ENCODE measurements around the gene PTPRD.

DNA sequence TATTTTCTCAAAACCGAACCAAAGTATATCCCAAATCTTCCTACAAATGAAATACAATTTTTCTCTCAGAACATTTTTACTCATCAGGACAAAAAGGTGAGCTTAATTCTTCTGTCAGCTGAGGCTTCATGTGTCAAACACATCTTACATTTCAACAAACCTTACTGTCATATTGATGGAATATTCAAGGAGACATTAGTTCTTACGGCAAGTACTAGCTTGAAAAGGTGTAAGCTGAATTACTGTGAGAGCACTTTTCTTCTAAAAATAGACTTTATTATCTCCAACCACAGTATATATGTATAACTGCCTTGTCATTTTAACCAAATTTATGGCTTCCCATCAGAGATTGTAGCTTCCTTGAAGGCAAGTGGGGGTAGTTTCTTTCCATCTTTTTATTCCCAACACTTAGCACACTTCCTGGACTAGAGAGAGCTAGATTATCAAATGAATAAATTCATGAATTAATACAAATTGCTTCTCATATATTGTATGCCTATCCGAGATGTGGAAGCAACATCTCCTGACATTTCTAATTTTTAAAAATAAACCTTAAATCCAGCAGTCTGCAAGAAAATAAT, 1990.5 kb downstream of the PTPRD start:
- TF ChIP-seq NR2C2 (CRISPR knock-in tag; IDR thresholded peaks at IDR 0.05) = no peak
- TF ChIP-seq, protein P1, sequence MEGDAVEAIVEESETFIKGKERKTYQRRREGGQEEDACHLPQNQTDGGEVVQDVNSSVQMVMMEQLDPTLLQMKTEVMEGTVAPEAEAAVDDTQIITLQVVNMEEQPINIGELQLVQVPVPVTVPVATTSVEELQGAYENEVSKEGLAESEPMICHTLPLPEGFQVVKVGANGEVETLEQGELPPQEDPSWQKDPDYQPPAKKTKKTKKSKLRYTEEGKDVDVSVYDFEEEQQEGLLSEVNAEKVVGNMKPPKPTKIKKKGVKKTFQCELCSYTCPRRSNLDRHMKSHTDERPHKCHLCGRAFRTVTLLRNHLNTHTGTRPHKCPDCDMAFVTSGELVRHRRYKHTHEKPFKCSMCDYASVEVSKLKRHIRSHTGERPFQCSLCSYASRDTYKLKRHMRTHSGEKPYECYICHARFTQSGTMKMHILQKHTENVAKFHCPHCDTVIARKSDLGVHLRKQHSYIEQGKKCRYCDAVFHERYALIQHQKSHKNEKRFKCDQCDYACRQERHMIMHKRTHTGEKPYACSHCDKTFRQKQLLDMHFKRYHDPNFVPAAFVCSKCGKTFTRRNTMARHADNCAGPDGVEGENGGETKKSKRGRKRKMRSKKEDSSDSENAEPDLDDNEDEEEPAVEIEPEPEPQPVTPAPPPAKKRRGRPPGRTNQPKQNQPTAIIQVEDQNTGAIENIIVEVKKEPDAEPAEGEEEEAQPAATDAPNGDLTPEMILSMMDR (IDR thresholded peaks at IDR 0.05) = no peak
- TF ChIP-seq NR3C1 (CRISPR knock-in tag; conservative IDR thresholded peaks at IDR 0.05; ENCODE audit: low read depth) = no peak
- TF ChIP-seq ATF1 (CRISPR knock-in tag; IDR thresholded peaks at IDR 0.05) = no peak
- TF ChIP-seq, protein P2, sequence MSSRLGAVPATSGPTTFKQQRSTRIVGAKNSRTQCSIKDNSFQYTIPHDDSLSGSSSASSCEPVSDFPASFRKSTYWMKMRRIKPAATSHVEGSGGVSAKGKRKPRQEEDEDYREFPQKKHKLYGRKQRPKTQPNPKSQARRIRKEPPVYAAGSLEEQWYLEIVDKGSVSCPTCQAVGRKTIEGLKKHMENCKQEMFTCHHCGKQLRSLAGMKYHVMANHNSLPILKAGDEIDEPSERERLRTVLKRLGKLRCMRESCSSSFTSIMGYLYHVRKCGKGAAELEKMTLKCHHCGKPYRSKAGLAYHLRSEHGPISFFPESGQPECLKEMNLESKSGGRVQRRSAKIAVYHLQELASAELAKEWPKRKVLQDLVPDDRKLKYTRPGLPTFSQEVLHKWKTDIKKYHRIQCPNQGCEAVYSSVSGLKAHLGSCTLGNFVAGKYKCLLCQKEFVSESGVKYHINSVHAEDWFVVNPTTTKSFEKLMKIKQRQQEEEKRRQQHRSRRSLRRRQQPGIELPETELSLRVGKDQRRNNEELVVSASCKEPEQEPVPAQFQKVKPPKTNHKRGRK (CRISPR knock-in tag; IDR thresholded peaks at IDR 0.05; ENCODE audit: borderline replicate concordance) = no peak
